Lung (tissue), 12 donors: ENCODE data around the gene NAALADL2. TPM values are rescaled to one million over a fixed set of nuclear protein-coding genes. Genes with fewer than 3 reads are reported as not detected.

Experiments
- ATAC-seq: fragments of 200-7000 bp; cut with Tn5 transposase; one replicate; pipeline ENCODE4 v1.9.1; 2020; ENCODE audit warnings: moderate number of reproducible peaks; ENCODE audit not compliant: insufficient read depth, low FRiP score
- DNase-seq, 3 donors: peaks; one replicate each; pipeline ENCODE4 v3.0.0-alpha.2; 2013 to 2017
- H3K27ac ChIP-seq, 2 donors: one replicate each; pipeline ENCODE4 v1.5.1; 2013; ENCODE audit warnings: mild to moderate bottlenecking in 2 of 2, moderate library complexity in 2 of 2, control low read depth in 1 of 2, inconsistent platforms in 1 of 2, low read depth in 1 of 2, low read length in 1 of 2
- H3K27me3 ChIP-seq, 3 donors: one replicate each; pipeline ENCODE4 v1.5.1; 2013; ENCODE audit warnings: low read length in 2 of 3; ENCODE audit not compliant: control insufficient read depth in 3 of 3, insufficient read depth in 3 of 3
- H3K36me3 ChIP-seq, 4 donors: one replicate each; pipeline ENCODE4 v1.5.1; 2013; ENCODE audit warnings: low read length in 4 of 4, mild to moderate bottlenecking in 1 of 4, moderate library complexity in 1 of 4; ENCODE audit not compliant: control insufficient read depth in 4 of 4, insufficient read depth in 4 of 4
- H3K4me1 ChIP-seq, 5 donors: one replicate each; pipeline ENCODE4 v1.5.1; 2013; ENCODE audit warnings: low read length in 5 of 5, mild to moderate bottlenecking in 2 of 5, moderate library complexity in 1 of 5; ENCODE audit not compliant: control insufficient read depth in 5 of 5, insufficient read depth in 5 of 5
- H3K4me3 ChIP-seq: one replicate; pipeline ENCODE4 v1.5.1; 2013; ENCODE audit warnings: mild to moderate bottlenecking, control low read depth, moderate library complexity
- H3K9ac ChIP-seq, 2 donors: one replicate each; pipeline ENCODE4 v1.5.1; 2013; ENCODE audit warnings: low read length in 2 of 2, control low read depth in 1 of 2; ENCODE audit not compliant: insufficient read depth in 1 of 2
- H3K9me3 ChIP-seq, 4 donors: one replicate each; pipeline ENCODE4 v1.5.1; 2013; ENCODE audit warnings: low read length in 3 of 4, mild to moderate bottlenecking in 1 of 4, moderate library complexity in 1 of 4; ENCODE audit not compliant: control insufficient read depth in 4 of 4, insufficient read depth in 3 of 4
- CTCF ChIP-seq: IDR thresholded peaks from 2 replicates; pipeline ENCODE4 v1.5.1; 2012; ENCODE audit warnings: mild to moderate bottlenecking; ENCODE audit errors: control extremely low read depth, extremely low read depth
- WGBS, 2 donors: extraction: QIAGEN DNeasy Blood & Tissue Kit; methylation state at CpG; one replicate each; pipeline ENCODE4 v1.1.7; 2013; 5-methylcytosine and 5-hydroxymethylcytosine counted together
- polyA plus RNA-seq, 2 donors: library from polyadenylated mRNA; stranded (reverse); fragments of 200-250 nt; gene quantifications; one replicate each; pipeline ENCODE4 v1.2.1, GENCODE V29; 2013
- total RNA-seq, 2 donors: library from RNA; depleted of rRNA in 1 of 2; stranded (reverse); fragments of >200 nt in 1 of 2; gene quantifications; one replicate each; pipeline ENCODE4 v1.2.1, GENCODE V29; 2014 to 2021
- donor health status: control.
- donor health status: control.
- donor health status: Bipolar disorder and iron deficiency.
- donor health status: healthy.
- donor health status: DM: yes; HTN: yes; CAD: no.

The NAALADL2 gene
- total and polyA plus RNA-seq, 4 donors = 0.49 to 46.7 (median 4.7) TPM

- TF ChIP-seq CTCF = no peak
- no peak for ATAC-seq
- Histone ChIP-seq H3K27me3 (no peaks in the 10 kb centered on the region), H3K4me3 (no peak overlapping the region), H3K36me3 (no peaks in the 10 kb centered on the region), H3K27ac (no peak overlapping the region), H3K9me3 (no peaks in the 10 kb centered on the region), H3K9ac (no peak overlapping the region), H3K4me1 (no peaks in the 10 kb centered on the region)
- WGBS, 2 donors = 23 to 42% methylated on average over 1 of the region's 1 CpG
- DNase-seq = no peak
These were observed 420.3 kb downstream of the NAALADL2 start for GRCh38 chr3:175279457-175279856.

DNA sequence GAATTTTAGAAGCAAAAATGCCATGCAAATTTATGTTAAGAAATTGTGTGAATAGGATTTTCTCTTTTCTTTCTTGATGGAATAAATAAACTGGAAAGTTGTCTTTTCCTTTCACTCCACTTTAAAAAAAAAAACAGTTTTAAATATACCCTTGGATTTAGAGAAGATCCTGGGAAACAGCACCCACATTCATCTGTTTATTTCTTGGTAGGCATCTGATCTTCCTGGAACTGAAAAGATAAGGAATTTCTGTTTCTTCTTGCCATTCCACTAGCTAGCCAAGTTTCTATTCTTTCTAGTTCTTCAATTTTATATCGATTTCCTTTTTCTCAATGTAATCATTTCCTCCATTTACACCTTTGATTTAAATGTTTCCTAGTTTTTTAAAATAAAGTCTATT, 420.8 kb downstream of the NAALADL2 start:
- no peak for TF ChIP-seq CTCF
- H3K9ac ChIP-seq = no peak overlapping the region
- H3K4me3 ChIP-seq = no peak overlapping the region
- H3K27ac ChIP-seq = no peak overlapping the region
- 62 to 64% methylated on average over 1 of the region's 1 CpG for WGBS, 2 donors
- no peaks in the 10 kb centered on the region for H3K4me1 ChIP-seq
- ATAC-seq (no peak), DNase-seq (no peak)
- no peaks in the 10 kb centered on the region for H3K36me3 ChIP-seq
- H3K9me3 ChIP-seq = no peaks in the 10 kb centered on the region
- H3K27me3 ChIP-seq = no peaks in the 10 kb centered on the region

GRCh38 chr3:175287361-175287963, 428.3 kb downstream of the NAALADL2 start:
- Histone ChIP-seq H3K36me3 (no peaks in the 10 kb centered on the region), H3K9me3 (no peaks in the 10 kb centered on the region), H3K27me3 (no peaks in the 10 kb centered on the region), H3K4me3 (no peak overlapping the region), H3K27ac (no peak overlapping the region), H3K9ac (no peak overlapping the region), H3K4me1 (peaks cover 0 to 5% (median 0%) of the 10 kb centered on the region in 5 donors)
- DNase-seq = no peak
- TF ChIP-seq CTCF = no peak
- ATAC-seq = no peak
- 88 to 92% methylated on average over 3 of the region's 3 CpGs for WGBS, 2 donors

DNA sequence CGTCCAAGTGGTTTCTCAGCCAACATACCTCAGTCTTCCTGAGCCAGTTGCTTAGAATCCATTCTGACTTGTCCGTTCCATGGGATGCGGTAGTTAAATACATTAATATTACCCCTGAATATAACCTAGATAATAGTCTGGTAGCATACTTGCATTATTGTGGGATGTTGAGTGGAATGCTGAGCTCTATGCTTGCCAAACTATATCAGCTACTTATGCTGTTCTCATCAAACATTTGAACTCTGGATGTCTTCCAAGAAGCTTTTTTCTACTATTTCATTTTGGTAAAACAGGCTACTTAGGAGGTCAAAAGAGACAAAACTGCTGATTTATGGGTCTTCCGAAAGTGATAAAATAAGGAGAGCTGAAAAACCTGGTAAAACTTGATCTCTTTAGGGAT, 429.5 kb downstream of the NAALADL2 start:
- H3K9ac ChIP-seq = no peak overlapping the region

More for the DNA sequence above, 429.5 kb downstream of the NAALADL2 start:
- TF ChIP-seq CTCF = no peak
- ATAC-seq (no peak), DNase-seq (peak in 2 of 3 donors; percentile 79 to 87)
- Histone ChIP-seq H3K9me3 (no peaks in the 10 kb centered on the region), H3K4me3 (no peak overlapping the region), H3K27me3 (no peaks in the 10 kb centered on the region), H3K27ac (no peak overlapping the region), H3K36me3 (no peaks in the 10 kb centered on the region), H3K4me1 (peaks cover 0 to 5% (median 0%) of the 10 kb centered on the region in 5 donors)
- WGBS, 2 donors = 76 to 85% methylated on average over 4 of the region's 4 CpGs
